Gastroesophageal sphincter (tissue), 4 donors: ENCODE results near the gene RAB17. TPM values are rescaled to one million over a fixed set of nuclear protein-coding genes. Genes with fewer than 3 reads are reported as not detected.

Experiments used
- ATAC-seq: fragments of 150-250 bp; one replicate; pipeline ENCODE4 v1.9.1; 2016; ENCODE audit warnings: mild to moderate bottlenecking, moderate library complexity
- H3K27ac ChIP-seq, 4 donors: fragments of 200-600 bp; sonication (generic) in 3 of 4; 1 replicate in 3 of 4; 2 replicates in 1 of 4; pipeline ENCODE4 v1.5.1; 2016 to 2019
- H3K27me3 ChIP-seq: fragments of 200-600 bp; sonication (generic); one replicate; pipeline ENCODE4 v1.5.1; 2019
- H3K36me3 ChIP-seq, 2 donors: fragments of 200-600 bp; sonication (generic); one replicate each; pipeline ENCODE4 v1.5.1; 2019; ENCODE audit warnings: control low read depth in 1 of 2
- H3K4me1 ChIP-seq, 3 donors: fragments of 200-600 bp; sonication (generic); 1 replicate in 2 of 3; 2 replicates in 1 of 3; pipeline ENCODE4 v1.5.1; 2016 to 2019; ENCODE audit warnings: control low read depth in 2 of 3
- H3K4me3 ChIP-seq, 2 donors: fragments of 200-600 bp; sonication (generic); one replicate each; pipeline ENCODE4 v1.5.1; 2019; ENCODE audit warnings: mild to moderate bottlenecking in 1 of 2, moderate library complexity in 1 of 2
- H3K9me3 ChIP-seq, 3 donors: fragments of 200-600 bp; sonication (generic); one replicate each; pipeline ENCODE4 v1.5.1; 2017 to 2019; ENCODE audit warnings: control low read depth in 2 of 3
- EP300 ChIP-seq: sonication (generic); formaldehyde crosslinking; IDR thresholded peaks from one replicate; pipeline ENCODE4 v1.6.1; 2017; ENCODE audit warnings: antibody characterized with exemption, mild to moderate bottlenecking
- POLR2A ChIP-seq, 2 donors: fragments of 450-650 bp; IDR thresholded peaks; one replicate each; pipeline ENCODE4 v1.6.1; 2017; ENCODE audit warnings: antibody characterized with exemption in 2 of 2, mild to moderate bottlenecking in 2 of 2, moderate library complexity in 1 of 2
- POLR2AphosphoS5 ChIP-seq: sonication (generic); formaldehyde crosslinking; IDR thresholded peaks from one replicate; pipeline ENCODE4 v1.6.1; 2017; ENCODE audit warnings: antibody characterized with exemption
- WGBS, 2 donors: methylation state at CpG; one replicate each; pipeline ENCODE4 v1.1.5; 2018; ENCODE audit warnings: low coverage in 1 of 2; 5-methylcytosine and 5-hydroxymethylcytosine counted together
- total RNA-seq, 4 donors: library from RNA; depleted of rRNA; stranded (reverse); fragments of >200 nt; gene quantifications; one replicate each; pipeline ENCODE4 v1.1.0, GENCODE V29; 2016
- TF ChIP-seq, protein P1 (sequence below), 4 experiments: fragments of 200-600 bp in 2 of 4; fragments of 450-650 bp in 2 of 4; sonication (generic) in 1 of 4; IDR thresholded peaks; one replicate each; pipeline ENCODE4 v1.5.1; 2017 to 2019; ENCODE audit warnings: antibody characterized with exemption in 4 of 4, mild to moderate bottlenecking in 2 of 4, moderate library complexity in 2 of 4

The RAB17 gene
- total RNA-seq, 4 donors from 2014 or later: 0.81 to 6.7 (median 3.2) TPM

DNA sequence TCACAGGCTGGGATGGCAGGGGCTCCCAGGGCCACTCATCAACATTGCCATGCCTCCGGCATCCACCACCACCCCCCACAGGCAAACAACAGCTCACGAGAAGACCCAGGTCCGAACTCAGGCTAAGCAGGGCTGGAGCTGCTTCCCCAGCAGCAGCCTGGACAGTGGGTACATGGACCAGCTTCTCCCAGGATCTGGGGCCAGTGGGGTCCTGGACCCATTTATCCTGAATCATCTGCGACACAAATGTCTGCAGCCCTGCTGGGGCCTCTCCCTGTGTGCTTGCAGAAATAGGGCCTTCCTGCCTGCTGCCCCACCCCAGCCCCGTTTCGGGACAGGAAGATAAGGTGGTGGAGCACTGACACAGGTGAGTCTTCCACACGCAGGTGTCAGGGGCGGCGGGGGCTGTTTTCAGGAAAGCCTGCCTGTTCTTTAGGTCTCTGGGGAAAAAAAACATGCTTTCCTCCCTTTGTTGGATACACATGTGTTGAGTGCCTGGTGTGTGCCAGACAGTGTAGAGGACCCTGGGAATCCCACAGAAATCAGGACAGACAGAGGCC is 19.7 kb downstream of the RAB17 start:
- Histone ChIP-seq H3K4me3 (no peak overlapping the region), H3K4me1 (peaks cover 0 to 32% (median 10%) of the 10 kb centered on the region in 3 donors), H3K36me3 (no peaks in the 10 kb centered on the region), H3K27ac (no peak overlapping the region), H3K9me3 (no peaks in the 10 kb centered on the region), H3K27me3 (no peaks in the 10 kb centered on the region)
- 94% methylated on average over 3 of the region's 9 CpGs; no CpG with 5 or more reads in 1 of the 2 donors for WGBS, 2 donors
- TF ChIP-seq POLR2AphosphoS5: no peak
- ATAC-seq: no peak

DNA sequence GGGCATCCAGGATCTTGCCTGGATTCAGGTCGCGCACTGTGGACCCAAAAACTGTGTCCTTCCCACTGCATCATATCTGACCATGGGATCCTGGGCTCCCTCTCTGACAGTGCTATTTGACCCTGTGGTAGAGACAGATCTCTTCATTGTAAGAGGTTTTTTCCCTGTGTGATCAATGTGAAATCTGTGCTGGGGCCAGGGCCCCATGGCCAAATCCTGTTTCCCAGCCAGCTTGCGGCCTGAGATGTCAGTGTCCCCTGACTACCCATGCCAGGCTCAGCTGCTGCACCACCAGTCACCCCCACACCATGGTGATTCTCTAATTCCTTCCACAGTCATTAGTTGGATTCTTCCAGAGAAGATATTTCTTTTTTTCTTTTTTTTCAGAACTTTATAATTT is 20.6 kb downstream of the RAB17 start:
- Histone ChIP-seq H3K36me3 (no peaks in the 10 kb centered on the region), H3K4me1 (peaks cover 0 to 23% (median 9%) of the 10 kb centered on the region in 3 donors), H3K27me3 (peaks cover 3% of the 10 kb centered on the region), H3K9me3 (no peaks in the 10 kb centered on the region), H3K4me3 (no peak overlapping the region), H3K27ac (no peak overlapping the region)
- WGBS, 2 donors: 90 to 93% methylated on average over 2 of the region's 3 CpGs
- ATAC-seq: no peak
- TF ChIP-seq POLR2A (IDR thresholded peaks at IDR 0.05) (no peak), EP300 (no peak), POLR2AphosphoS5 (no peak)
- TF ChIP-seq, protein P1, sequence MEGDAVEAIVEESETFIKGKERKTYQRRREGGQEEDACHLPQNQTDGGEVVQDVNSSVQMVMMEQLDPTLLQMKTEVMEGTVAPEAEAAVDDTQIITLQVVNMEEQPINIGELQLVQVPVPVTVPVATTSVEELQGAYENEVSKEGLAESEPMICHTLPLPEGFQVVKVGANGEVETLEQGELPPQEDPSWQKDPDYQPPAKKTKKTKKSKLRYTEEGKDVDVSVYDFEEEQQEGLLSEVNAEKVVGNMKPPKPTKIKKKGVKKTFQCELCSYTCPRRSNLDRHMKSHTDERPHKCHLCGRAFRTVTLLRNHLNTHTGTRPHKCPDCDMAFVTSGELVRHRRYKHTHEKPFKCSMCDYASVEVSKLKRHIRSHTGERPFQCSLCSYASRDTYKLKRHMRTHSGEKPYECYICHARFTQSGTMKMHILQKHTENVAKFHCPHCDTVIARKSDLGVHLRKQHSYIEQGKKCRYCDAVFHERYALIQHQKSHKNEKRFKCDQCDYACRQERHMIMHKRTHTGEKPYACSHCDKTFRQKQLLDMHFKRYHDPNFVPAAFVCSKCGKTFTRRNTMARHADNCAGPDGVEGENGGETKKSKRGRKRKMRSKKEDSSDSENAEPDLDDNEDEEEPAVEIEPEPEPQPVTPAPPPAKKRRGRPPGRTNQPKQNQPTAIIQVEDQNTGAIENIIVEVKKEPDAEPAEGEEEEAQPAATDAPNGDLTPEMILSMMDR (IDR thresholded peaks at IDR 0.05): no peak

- 83 to 100% methylated on average over 4 to 5 of the region's 5 CpGs for WGBS, 2 donors
- H3K27ac ChIP-seq: no peak overlapping the region
- peaks cover 12% of the 10 kb centered on the region for H3K27me3 ChIP-seq
- TF ChIP-seq POLR2AphosphoS5 (no peak), EP300 (no peak), POLR2A (IDR thresholded peaks at IDR 0.05) (no peak)
- TF ChIP-seq, protein P1 (IDR thresholded peaks at IDR 0.05): no peak
- H3K4me1 ChIP-seq: peaks cover 0 to 16% (median 7%) of the 10 kb centered on the region in 3 donors
- H3K36me3 ChIP-seq: no peaks in the 10 kb centered on the region
- no peaks in the 10 kb centered on the region for H3K9me3 ChIP-seq
- ATAC-seq: no peak
- no peak overlapping the region for H3K4me3 ChIP-seq
Observed at GRCh38 chr2:237569041-237569440, 21.5 kb downstream of the RAB17 start.

GRCh38 chr2:237568121-237568660 is 22.3 kb downstream of the RAB17 start:
- 87% methylated on average over 4 of the region's 9 CpGs; no CpG with 5 or more reads in 1 of the 2 donors for WGBS, 2 donors
- no peak overlapping the region for H3K4me3 ChIP-seq
- peaks cover 0 to 16% (median 7%) of the 10 kb centered on the region in 3 donors for H3K4me1 ChIP-seq
- H3K36me3 ChIP-seq: no peaks in the 10 kb centered on the region
- H3K9me3 ChIP-seq: no peaks in the 10 kb centered on the region
- TF ChIP-seq EP300: no peak
- TF ChIP-seq, protein P1 (IDR thresholded peaks at IDR 0.05): no peak
- no peak for TF ChIP-seq POLR2A (IDR thresholded peaks at IDR 0.05)
- TF ChIP-seq POLR2AphosphoS5: no peak
- ATAC-seq: no peak
- peaks cover 20% of the 10 kb centered on the region for H3K27me3 ChIP-seq
- H3K27ac ChIP-seq: no peak overlapping the region

DNA sequence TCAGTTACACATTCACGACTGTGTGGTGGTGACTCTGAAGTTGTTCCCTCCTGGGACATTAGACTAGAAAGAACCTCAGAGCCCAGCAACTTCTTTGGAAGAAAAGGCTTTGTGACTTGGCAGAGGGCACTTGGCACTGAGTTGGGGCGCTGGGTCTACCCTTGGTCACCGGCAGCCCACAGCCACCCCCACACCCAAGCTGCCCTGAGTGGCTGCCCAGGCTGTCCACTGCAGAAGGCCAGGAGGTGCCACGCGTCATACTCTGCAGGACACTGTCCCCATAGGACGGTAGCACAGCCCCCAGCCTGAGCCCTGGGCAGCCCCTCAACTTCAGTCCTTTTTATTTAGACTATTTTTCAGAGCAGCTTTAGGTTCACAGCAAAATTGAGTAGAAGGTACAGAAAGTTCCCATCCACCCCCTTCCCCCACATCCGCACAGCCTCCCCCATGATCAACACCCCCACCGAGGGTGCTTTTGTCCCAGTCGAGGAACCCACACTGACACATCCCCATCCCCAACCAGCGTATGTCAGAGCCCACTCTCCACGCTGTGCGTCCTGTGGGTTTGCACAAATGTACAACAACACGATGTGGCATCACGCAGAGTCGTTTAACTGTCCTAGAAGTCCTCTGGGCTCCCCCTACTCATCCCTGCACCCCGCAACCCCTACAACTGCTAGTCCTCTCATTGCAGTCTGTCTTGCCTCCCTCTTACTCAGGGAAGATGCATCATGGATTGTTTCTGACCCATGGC is 23.1 kb downstream of the RAB17 start:
- H3K4me3 ChIP-seq: no peak overlapping the region

More for the DNA sequence above, 23.1 kb downstream of the RAB17 start:
- ATAC-seq: no peak
- H3K9me3 ChIP-seq: no peaks in the 10 kb centered on the region
- H3K4me1 ChIP-seq: peaks cover 0 to 11% (median 7%) of the 10 kb centered on the region in 3 donors
- TF ChIP-seq EP300 (no peak), POLR2A (IDR thresholded peaks at IDR 0.05) (no peak)
- no peaks in the 10 kb centered on the region for H3K36me3 ChIP-seq
- no peak overlapping the region for H3K27ac ChIP-seq
- 95 to 100% methylated on average over 2 to 11 of the region's 16 CpGs for WGBS, 2 donors
- H3K27me3 ChIP-seq: peaks cover 20% of the 10 kb centered on the region
